Smooth muscle cell (in vitro differentiated cells): ENCODE measurements around the gene XPO6. TPM values are rescaled to one million over a fixed set of nuclear protein-coding genes. Genes with fewer than 3 reads are reported as not detected.

Experiments
- DNase-seq: peaks from one replicate; lab custom pipeline; 2025; ENCODE audit not compliant: unreplicated experiment; lab: John Stamatoyannopoulos, UW
- H2AFZ ChIP-seq: fragments of 200-600 bp; sonication (generic); 2 replicates; pipeline ENCODE4 v1.6.0; 2016; ENCODE audit warnings: antibody characterized with exemption, low read depth, mild to moderate bottlenecking
- H3F3A ChIP-seq: fragments of 200-600 bp; sonication (generic); 2 replicates; pipeline ENCODE4 v1.6.0; 2017; ENCODE audit warnings: antibody characterized with exemption, low read depth
- H3K27ac ChIP-seq: fragments of 200-600 bp; sonication (generic); 2 replicates; pipeline ENCODE4 v1.5.1; 2016; ENCODE audit warnings: low read depth, mild to moderate bottlenecking
- H3K27me3 ChIP-seq: fragments of 200-600 bp; sonication (generic); 2 replicates; pipeline ENCODE4 v1.6.1; 2016; ENCODE audit warnings: low read depth, mild to moderate bottlenecking
- H3K36me3 ChIP-seq: fragments of 200-600 bp; sonication (generic); 2 replicates; pipeline ENCODE4 v1.5.1; 2016; ENCODE audit warnings: low read depth
- H3K4me1 ChIP-seq: fragments of 200-600 bp; sonication (generic); 2 replicates; pipeline ENCODE4 v1.5.1; 2016; ENCODE audit warnings: low read depth
- H3K4me2 ChIP-seq: fragments of 200-600 bp; sonication (generic); 2 replicates; pipeline ENCODE4 v1.6.0; 2016; ENCODE audit warnings: mild to moderate bottlenecking
- H3K4me3 ChIP-seq: fragments of 200-600 bp; sonication (generic); 2 replicates; pipeline ENCODE4 v1.5.1; 2016; ENCODE audit warnings: mild to moderate bottlenecking
- H3K79me2 ChIP-seq: fragments of 200-600 bp; sonication (generic); 2 replicates; pipeline ENCODE4 v1.6.0; 2016; ENCODE audit warnings: low read depth, mild to moderate bottlenecking
- H3K9ac ChIP-seq: fragments of 200-600 bp; sonication (generic); 2 replicates; pipeline ENCODE4 v1.6.0; 2016; ENCODE audit warnings: low read depth
- H3K9me3 ChIP-seq: fragments of 200-600 bp; sonication (generic); replicated peaks from 2 replicates; pipeline ENCODE4 v1.5.1; 2016; ENCODE audit warnings: low read depth
- H4K20me1 ChIP-seq: fragments of 200-600 bp; sonication (generic); 2 replicates; pipeline ENCODE4 v1.6.0; 2016; ENCODE audit warnings: low read depth
- CTCF ChIP-seq: fragments of 200-600 bp; sonication (generic); IDR thresholded peaks from 2 replicates; pipeline ENCODE4 v1.5.1; 2017; ENCODE audit warnings: borderline replicate concordance, mild to moderate bottlenecking, antibody characterized with exemption; ENCODE audit not compliant: insufficient read depth, poor library complexity, severe bottlenecking
- WGBS: methylation state at CpG from one replicate; pipeline ENCODE4 v1.1.7; 2016; ENCODE audit warnings: low lambda C conversion rate; 5-methylcytosine and 5-hydroxymethylcytosine counted together
- polyA plus RNA-seq: library from polyadenylated mRNA; unstranded; fragments of >200 nt; fragmentation: Nextera tagmentation; extraction: Ambion mirVana; gene quantifications from 2 replicates; pipeline ENCODE4 v1.2.1, GENCODE V29; 2016
- total RNA-seq: library from RNA; depleted of rRNA; stranded (reverse); fragments of >200 nt; gene quantifications from 2 replicates; pipeline ENCODE4 v1.2.3, GENCODE V29; 2014

The XPO6 gene
- total and polyA plus RNA-seq, 2 experiments from 2014 or later: 42.1 to 82.1 TPM

GRCh38 chr16:28175715-28176114 is 36.0 kb downstream of the XPO6 start:
- 98% methylated on average over 5 of the region's 5 CpGs for WGBS

GRCh38 chr16:28172336-28172735 is 39.4 kb downstream of the XPO6 start:
- Histone ChIP-seq H3K4me2 (no peak overlapping the region), H3K9me3 (no peaks in the 10 kb centered on the region), H3K27me3 (no peaks in the 10 kb centered on the region), H3K27ac (no peak overlapping the region), H2AFZ (no peak overlapping the region), H4K20me1 (peaks cover 70% of the 10 kb centered on the region), H3K4me3 (no peak overlapping the region), H3K9ac (no peak overlapping the region), H3K36me3 (peaks cover 8% of the 10 kb centered on the region), H3K4me1 (no peaks in the 10 kb centered on the region), H3F3A (peaks cover 2% of the 10 kb centered on the region), H3K79me2 (peaks cover 28% of the 10 kb centered on the region)
- DNase-seq: no peak
- TF ChIP-seq CTCF: no peak
- WGBS: 84% methylated on average over 9 of the region's 9 CpGs

More at GRCh38 chr16:28175715-28176114, 36.0 kb downstream of the XPO6 start:
- Histone ChIP-seq H3K79me2 (peaks cover 62% of the 10 kb centered on the region), H3F3A (no peaks in the 10 kb centered on the region), H3K9me3 (no peaks in the 10 kb centered on the region), H3K4me1 (no peaks in the 10 kb centered on the region), H4K20me1 (peaks cover 91% of the 10 kb centered on the region), H3K4me2 (no peak overlapping the region), H3K36me3 (peaks cover 8% of the 10 kb centered on the region), H3K27ac (no peak overlapping the region), H3K9ac (no peak overlapping the region), H3K4me3 (no peak overlapping the region), H3K27me3 (no peaks in the 10 kb centered on the region), H2AFZ (no peak overlapping the region)
- no peak for TF ChIP-seq CTCF
- no peak for DNase-seq

GRCh38 chr16:28171816-28172215 is 39.9 kb downstream of the XPO6 start:
- Histone ChIP-seq H2AFZ (no peak overlapping the region), H3F3A (peaks cover 4% of the 10 kb centered on the region), H3K4me2 (no peak overlapping the region), H4K20me1 (peaks cover 70% of the 10 kb centered on the region), H3K27ac (no peak overlapping the region), H3K79me2 (peaks cover 23% of the 10 kb centered on the region), H3K4me1 (no peaks in the 10 kb centered on the region), H3K9ac (no peak overlapping the region), H3K27me3 (no peaks in the 10 kb centered on the region), H3K4me3 (no peak overlapping the region), H3K9me3 (no peaks in the 10 kb centered on the region), H3K36me3 (peaks cover 8% of the 10 kb centered on the region)
- WGBS: 91% methylated on average over 2 of the region's 2 CpGs
- no peak for TF ChIP-seq CTCF
- no peak for DNase-seq

- Histone ChIP-seq H3K27me3 (no peaks in the 10 kb centered on the region), H3K36me3 (peaks cover 13% of the 10 kb centered on the region), H2AFZ (no peak overlapping the region), H3K4me1 (no peaks in the 10 kb centered on the region), H3K9ac (no peak overlapping the region), H3K4me3 (no peak overlapping the region), H3K4me2 (no peak overlapping the region), H3K9me3 (no peaks in the 10 kb centered on the region), H3K27ac (no peak overlapping the region), H4K20me1 (peaks cover 72% of the 10 kb centered on the region), H3F3A (peaks cover 11% of the 10 kb centered on the region), H3K79me2 (peaks cover 20% of the 10 kb centered on the region)
- no peak for TF ChIP-seq CTCF
- WGBS: 96% methylated on average over 6 of the region's 6 CpGs
- DNase-seq: no peak
Observed at GRCh38 chr16:28168991-28169554, 42.7 kb downstream of the XPO6 start.
